Activated B cell treated with CpG ODN at 0.5 μM for 24 hours (primary cell): ENCODE results near the gene TMEM132E. TPM values are rescaled to one million over a fixed set of nuclear protein-coding genes. Genes with fewer than 3 reads are reported as not detected.
A peak's percentile ranks its signal among the peaks of the same experiment; 100 is the strongest.
"Not testable (repeated sequence)": the region's sequence is repeated elsewhere in the genome, so short reads cannot be mapped to it uniquely, and the experiment has no call there.

Experiments used
- ATAC-seq: fragments of 200-7000 bp; cut with Tn5 transposase; one replicate; pipeline ENCODE4 v1.10.0; 2021; ENCODE audit warnings: low read depth, mild to moderate bottlenecking, moderate library complexity
- CTCF ChIA-PET: fragments of 350-600 bp; sonication (Branson Sonifier 250); formaldehyde crosslinking; loops from one replicate; lab custom pipeline; 2021; ENCODE audit warnings: antibody characterized with exemption; lab: Charles Lee
- POLR2A ChIA-PET: fragments of 350-600 bp; sonication (Branson Sonifier 250); formaldehyde crosslinking; loops from one replicate; lab custom pipeline; 2021; ENCODE audit warnings: antibody characterized with exemption; lab: Charles Lee
- DNase-seq: peaks from one replicate; pipeline ENCODE4 v3.0.0; 2022
- H3K27ac Mint-ChIP-seq: one replicate; pipeline ENCODE4 v1.8.0; 2020; ENCODE audit warnings: mixed read lengths
- H3K27me3 Mint-ChIP-seq: one replicate; pipeline ENCODE4 v1.8.0; 2021; ENCODE audit warnings: mixed read lengths
- H3K36me3 Mint-ChIP-seq: one replicate; pipeline ENCODE4 v1.8.0; 2021; ENCODE audit warnings: low read depth, mixed read lengths
- H3K4me1 Mint-ChIP-seq: one replicate; pipeline ENCODE4 v1.8.0; 2021; ENCODE audit warnings: mixed read lengths
- H3K4me3 Mint-ChIP-seq: one replicate; pipeline ENCODE4 v1.8.0; 2020; ENCODE audit warnings: mild to moderate bottlenecking, mixed read lengths
- H3K9me3 Mint-ChIP-seq: one replicate; pipeline ENCODE4 v1.8.0; 2020; ENCODE audit warnings: mixed read lengths
- CTCF ChIP-seq: fragments of 200-600 bp; IDR thresholded peaks from one replicate; pipeline ENCODE4 v1.8.0; 2022; ENCODE audit warnings: antibody characterized with exemption, mild to moderate bottlenecking
- intact Hi-C: fragments of 100-400 bp; cut with micrococcal nuclease; formaldehyde crosslinking; loops from one replicate; pipeline ENCODE4 v1.15.1; 2024
- total RNA-seq: library from RNA; stranded (reverse); gene quantifications from 2 replicates; pipeline ENCODE4 v1.2.3, GENCODE V29; 2022

The TMEM132E gene
- total RNA-seq, 1 donor from 2014 or later: not detected

- H3K4me3 Mint-ChIP-seq: no peak overlapping the region
- ChIA-PET POLR2A (no interaction called here), CTCF (no interaction called here)
- DNase-seq (no peak), ATAC-seq (no peak)
- no peak for TF ChIP-seq CTCF
- H3K9me3 Mint-ChIP-seq: no peaks in the 10 kb centered on the region
- intact Hi-C loops: no loop called here
- H3K27ac Mint-ChIP-seq: no peak overlapping the region
- H3K4me1 Mint-ChIP-seq: no peaks in the 10 kb centered on the region
- no peaks in the 10 kb centered on the region for H3K36me3 Mint-ChIP-seq
- peaks cover 29% of the 10 kb centered on the region for H3K27me3 Mint-ChIP-seq
Measured at GRCh38 chr17:34537445-34537844, 41.9 kb upstream of the TMEM132E start.

- H3K27ac Mint-ChIP-seq, ATAC-seq, intact Hi-C loops, H3K4me3 Mint-ChIP-seq, DNase-seq, H3K36me3 Mint-ChIP-seq, H3K4me1 Mint-ChIP-seq, POLR2A ChIA-PET, CTCF ChIA-PET, H3K9me3 Mint-ChIP-seq: not testable (repeated sequence)
- H3K27me3 Mint-ChIP-seq: peaks cover 31% of the 10 kb centered on the region
Measured at GRCh38 chr17:34538582-34538981, 40.8 kb upstream of the TMEM132E start.

GRCh38 chr17:34539881-34540280 is 39.5 kb upstream of the TMEM132E start:
- Mint-ChIP-seq H3K27me3 (peaks cover 29% of the 10 kb centered on the region), H3K36me3 (no peaks in the 10 kb centered on the region), H3K4me1 (no peaks in the 10 kb centered on the region), H3K9me3 (no peaks in the 10 kb centered on the region), H3K27ac (no peak overlapping the region), H3K4me3 (no peak overlapping the region)
- no peak for TF ChIP-seq CTCF
- intact Hi-C loops: loop anchor here (5.0 to 10.0 kb wide), 2 partner anchors 457 to 1205 kb away; no protein-coding TSS in a partner anchor
- ATAC-seq (no peak), DNase-seq (no peak)
- POLR2A ChIA-PET: no interaction called here
- CTCF ChIA-PET: no interaction called here

GRCh38 chr17:34542700-34543336 is 36.6 kb upstream of the TMEM132E start:
- intact Hi-C loops: loop anchor here (1.0 to 10.0 kb wide), 5 partner anchors 95 to 1202 kb away; partner anchors contain the start of genes NLE1 and RAD51D
- ATAC-seq (no peak), DNase-seq (no peak)
- H3K27me3 Mint-ChIP-seq: peaks cover 32% of the 10 kb centered on the region
- H3K9me3 Mint-ChIP-seq: no peaks in the 10 kb centered on the region
- H3K4me3 Mint-ChIP-seq: no peak overlapping the region
- ChIA-PET CTCF (interaction anchor here (0.6 to 1.6 kb wide), 10 partner anchors 9 to 579 kb away, joined by 3 to 26 read pairs (median 4); partner anchors contain the start of genes FNDC8 and RAD51D), POLR2A (interaction anchor here (1.0 to 1.2 kb wide), 2 partner anchors 576 to 577 kb away, joined by 3 to 4 read pairs; partner anchors contain the start of gene RAD51D)
- H3K27ac Mint-ChIP-seq: no peak overlapping the region
- H3K36me3 Mint-ChIP-seq: no peaks in the 10 kb centered on the region
- no peaks in the 10 kb centered on the region for H3K4me1 Mint-ChIP-seq
- peak; percentile 86 for TF ChIP-seq CTCF

GRCh38 chr17:34547453-34548063 is 31.8 kb upstream of the TMEM132E start:
- no peak for DNase-seq
- Mint-ChIP-seq H3K9me3 (no peaks in the 10 kb centered on the region), H3K27ac (no peak overlapping the region), H3K4me1 (no peaks in the 10 kb centered on the region), H3K27me3 (peaks cover 22% of the 10 kb centered on the region), H3K36me3 (no peaks in the 10 kb centered on the region), H3K4me3 (no peak overlapping the region)
- intact Hi-C loops: loop anchor here (10.0 kb wide), 1 partner anchor 1197 kb away; no protein-coding TSS in a partner anchor
- TF ChIP-seq CTCF: no peak
- ChIA-PET POLR2A (no interaction called here), CTCF (no interaction called here)
- no peak for ATAC-seq
